Measurements from ENCODE around the gene HACE1. TPM values are rescaled to one million over a fixed set of nuclear protein-coding genes. Genes with fewer than 3 reads are reported as not detected.

Gene HACE1
- total RNA-seq (2022; extraction: Qiagen RNA extraction) = 2.1 to 3.8 TPM (median 2.8 TPM) in 5 replicates

GRCh38 chr6:104859225-104860146, at the start of gene HACE1:
Gene HACE1, minus strand, starts transcription at chr6:104859919. Its CDS starts 277 bp downstream, at chr6:104859642.

Other genes with a start within 250 kb of the HACE1 start
- gene LIN28B, start 97.2 kb upstream of the HACE1 start, total RNA-seq (2022; extraction: Qiagen RNA extraction) = 0.87 to 1.7 TPM (median 1.4 TPM) in 5 replicates